OCI-LY7 (cell line): ENCODE results near the gene ORM2. TPM values are rescaled to one million over a fixed set of nuclear protein-coding genes. Genes with fewer than 3 reads are reported as not detected.
A peak's percentile ranks its signal among the peaks of the same experiment; 100 is the strongest.

Source experiments
- BruUV-seq: library from RNA; stranded (reverse); fragments of 400-500 nt; replicated peaks from 2 replicates; lab custom pipeline; 2021; lab: Mats Ljungman, UMichigan
- CTCF ChIA-PET: fragments of 300-600 bp; sonication (Branson Sonifier 250); formaldehyde crosslinking; loops from one replicate; lab custom pipeline; 2022; ENCODE audit warnings: antibody characterized with exemption; ENCODE audit not compliant: unreplicated experiment; lab: Charles Lee
- POLR2A ChIA-PET: fragments of 300-600 bp; sonication (Branson Sonifier 250); formaldehyde crosslinking; loops from one replicate; lab custom pipeline; 2022; ENCODE audit warnings: antibody characterized with exemption; lab: Charles Lee
- DNase-seq: peaks from one replicate; pipeline ENCODE4 v3.0.0-alpha.2; 2015; ENCODE audit warnings: low spot score
- H2AFZ ChIP-seq: fragments of 200-600 bp; sonication (generic), shearing (Covaris generic); 2 replicates; pipeline ENCODE4 v1.6.1; 2014; ENCODE audit warnings: mild to moderate bottlenecking, antibody characterized with exemption, low read length, moderate library complexity
- H3K27ac ChIP-seq: fragments of 200-600 bp; sonication (generic); 2 replicates; pipeline ENCODE4 v1.5.1; 2014; ENCODE audit warnings: mixed run types, low read depth, mild to moderate bottlenecking, moderate library complexity, low read length, inconsistent platforms; ENCODE audit not compliant: poor library complexity, severe bottlenecking
- H3K36me3 ChIP-seq: fragments of 200-600 bp; sonication (generic); 2 replicates; pipeline ENCODE4 v1.6.1; 2014; ENCODE audit warnings: mild to moderate bottlenecking, antibody characterized with exemption, low read length, moderate library complexity, mixed read lengths; ENCODE audit not compliant: insufficient read depth
- H3K4me1 ChIP-seq: fragments of 200-600 bp; sonication (generic); 2 replicates; pipeline ENCODE4 v1.5.1; 2014; ENCODE audit warnings: mild to moderate bottlenecking, low read length; ENCODE audit not compliant: insufficient read depth, poor library complexity, severe bottlenecking
- H3K4me2 ChIP-seq: fragments of 200-600 bp; sonication (generic); 2 replicates; pipeline ENCODE4 v1.6.1; 2014; ENCODE audit warnings: mild to moderate bottlenecking, low read length
- H3K4me3 ChIP-seq: fragments of 200-600 bp; sonication (generic); 2 replicates; pipeline ENCODE4 v1.5.1; 2014; ENCODE audit warnings: mild to moderate bottlenecking, low read depth, low read length; ENCODE audit not compliant: poor library complexity, severe bottlenecking
- H3K79me2 ChIP-seq: fragments of 200-600 bp; sonication (generic); 2 replicates; pipeline ENCODE4 v1.6.1; 2016; ENCODE audit warnings: low read depth, mild to moderate bottlenecking, low read length, moderate library complexity, mixed read lengths; ENCODE audit not compliant: insufficient read depth
- H3K9me2 ChIP-seq: fragments of 200-600 bp; sonication (generic); 2 replicates; pipeline ENCODE4 v1.6.1; 2016; ENCODE audit warnings: mild to moderate bottlenecking, low read length, mixed read lengths; ENCODE audit not compliant: insufficient read depth
- H3K9me3 ChIP-seq: fragments of 200-600 bp; sonication (generic); 2 replicates; pipeline ENCODE4 v1.6.1; 2014; ENCODE audit warnings: mild to moderate bottlenecking, mixed run types, low read length, mixed read lengths
- H4K20me1 ChIP-seq: fragments of 200-600 bp; sonication (generic); 2 replicates; pipeline ENCODE4 v1.6.1; 2014; ENCODE audit warnings: mild to moderate bottlenecking, antibody characterized with exemption, low read length, moderate library complexity, mixed read lengths; ENCODE audit not compliant: insufficient read depth
- EZH2phosphoT487 ChIP-seq: fragments of 200-600 bp; sonication (generic); IDR thresholded peaks from 2 replicates; pipeline ENCODE4 v1.6.1; 2018; ENCODE audit warnings: low read depth, borderline replicate concordance, mild to moderate bottlenecking, mixed run types, antibody characterized with exemption, low read length, moderate library complexity, mixed read lengths
- intact Hi-C: fragments of 100-400 bp; cut with micrococcal nuclease; formaldehyde crosslinking; loops from one replicate; pipeline ENCODE4 v1.10.0; 2022; ENCODE audit not compliant: unreplicated experiment
- total RNA-seq, 2 experiments: library from RNA; depleted of rRNA in 1 of 2; stranded (reverse); fragments of >200 nt in 1 of 2; shearing (Covaris generic) in 1 of 2; gene quantifications; 2 replicates each; pipeline ENCODE4 v1.2.3, GENCODE V29; 2014 to 2022
- TF ChIP-seq, protein P1 (sequence below): fragments of 200-600 bp; sonication (generic); conservative IDR thresholded peaks from 2 replicates; pipeline ENCODE4 v1.5.1; 2014; ENCODE audit warnings: mild to moderate bottlenecking, antibody characterized with exemption, low read length, moderate library complexity, mixed read lengths

ORM2 gene
- total RNA-seq, 2 experiments from 2014 or later, result not detected

- CTCF ChIA-PET, result no interaction called here
- Histone ChIP-seq H3K79me2 (peaks cover 24% of the 10 kb centered on the region; the same call in 1 of the 2 replicates), H3K27ac (peak overlapping the region; percentile 69), H3K4me1 (peaks cover 57% of the 10 kb centered on the region), H3K4me2 (peak overlapping the region; percentile 49; the same call in 1 of the 2 replicates), H3K9me2 (no peaks in the 10 kb centered on the region), H3K4me3 (no peak overlapping the region), H3K9me3 (no peaks in the 10 kb centered on the region), H4K20me1 (no peaks in the 10 kb centered on the region), H2AFZ (no peak overlapping the region), H3K36me3 (peaks cover 93% of the 10 kb centered on the region)
- no peak for DNase-seq
- BruUV-seq, result no TSS peak
- POLR2A ChIA-PET, result interaction anchor here (0.9 to 12.9 kb wide), 5 partner anchors 10 to 35 kb away, joined by 3 to 275 read pairs (median 10); partner anchors contain the start of gene AKNA
- no peak for TF ChIP-seq EZH2phosphoT487
- TF ChIP-seq, protein P1, sequence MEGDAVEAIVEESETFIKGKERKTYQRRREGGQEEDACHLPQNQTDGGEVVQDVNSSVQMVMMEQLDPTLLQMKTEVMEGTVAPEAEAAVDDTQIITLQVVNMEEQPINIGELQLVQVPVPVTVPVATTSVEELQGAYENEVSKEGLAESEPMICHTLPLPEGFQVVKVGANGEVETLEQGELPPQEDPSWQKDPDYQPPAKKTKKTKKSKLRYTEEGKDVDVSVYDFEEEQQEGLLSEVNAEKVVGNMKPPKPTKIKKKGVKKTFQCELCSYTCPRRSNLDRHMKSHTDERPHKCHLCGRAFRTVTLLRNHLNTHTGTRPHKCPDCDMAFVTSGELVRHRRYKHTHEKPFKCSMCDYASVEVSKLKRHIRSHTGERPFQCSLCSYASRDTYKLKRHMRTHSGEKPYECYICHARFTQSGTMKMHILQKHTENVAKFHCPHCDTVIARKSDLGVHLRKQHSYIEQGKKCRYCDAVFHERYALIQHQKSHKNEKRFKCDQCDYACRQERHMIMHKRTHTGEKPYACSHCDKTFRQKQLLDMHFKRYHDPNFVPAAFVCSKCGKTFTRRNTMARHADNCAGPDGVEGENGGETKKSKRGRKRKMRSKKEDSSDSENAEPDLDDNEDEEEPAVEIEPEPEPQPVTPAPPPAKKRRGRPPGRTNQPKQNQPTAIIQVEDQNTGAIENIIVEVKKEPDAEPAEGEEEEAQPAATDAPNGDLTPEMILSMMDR, result no peak
- intact Hi-C loops, result no loop called here
These were observed 33.8 kb downstream of the ORM2 start for GRCh38 chr9:114363424-114363823.

DNA sequence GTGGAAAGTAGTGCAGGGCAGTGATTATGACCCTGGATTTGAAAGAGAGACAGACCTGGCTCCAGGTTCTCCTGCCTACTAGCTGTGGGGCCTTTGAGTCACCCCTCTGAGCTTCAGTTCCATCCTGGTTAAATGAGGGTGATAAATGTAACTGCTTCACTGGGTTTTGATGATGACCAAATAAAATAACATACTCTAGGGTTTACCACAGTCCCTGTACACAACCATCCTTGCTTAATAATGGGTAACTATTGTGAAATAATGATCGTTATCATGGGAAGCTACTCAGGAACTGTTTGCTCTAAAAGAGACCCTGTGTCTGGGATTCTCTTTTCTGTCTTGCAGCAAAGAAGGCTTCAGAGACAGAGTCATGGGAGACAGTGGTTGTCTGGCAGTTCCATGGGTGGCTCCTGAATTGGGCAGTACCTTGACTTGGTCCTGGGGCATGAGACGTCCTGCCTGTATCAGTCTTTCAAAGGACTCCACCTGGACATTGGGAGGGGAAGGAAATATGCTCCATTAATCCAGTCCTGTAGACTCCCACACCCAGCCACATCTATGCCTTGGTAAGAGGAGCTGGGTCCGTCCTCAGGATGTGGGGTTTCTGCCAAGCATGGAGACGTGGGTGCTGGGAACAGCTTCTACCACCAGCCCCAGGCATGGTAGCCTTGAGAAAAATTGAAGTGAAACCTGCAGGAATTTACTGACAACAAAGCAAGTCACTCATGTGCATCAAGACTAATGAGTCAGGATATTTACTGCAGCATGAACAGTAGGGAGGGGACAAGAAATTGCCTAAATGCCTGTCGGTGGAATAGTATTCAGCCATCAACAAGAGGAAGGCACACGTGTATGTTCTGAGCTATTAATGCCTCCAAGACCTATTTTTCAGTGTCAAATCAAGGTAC lies 34.7 kb downstream of the ORM2 start:
- no peaks in the 10 kb centered on the region for H3K9me3 ChIP-seq
- ChIA-PET POLR2A (interaction anchor here (0.9 to 12.9 kb wide), 9 partner anchors 10 to 565 kb away, joined by 3 to 275 read pairs (median 4); partner anchors contain the start of gene AKNA), CTCF (interaction anchor here (1.0 to 1.3 kb wide), 3 partner anchors 24 to 33 kb away, joined by 3 to 4 read pairs (median 3); partner anchors contain the start of gene AKNA)
- H3K4me1 ChIP-seq, result peaks cover 67% of the 10 kb centered on the region
- BruUV-seq, result no TSS peak
- DNase-seq, result peak; percentile 72
- H3K4me3 ChIP-seq, result peak overlapping the region; percentile 9
- peaks cover 33% of the 10 kb centered on the region; the same call in 1 of the 2 replicates for H3K79me2 ChIP-seq
- H2AFZ ChIP-seq, result no peak overlapping the region
- H4K20me1 ChIP-seq, result no peaks in the 10 kb centered on the region
- peaks cover 92% of the 10 kb centered on the region for H3K36me3 ChIP-seq
- H3K9me2 ChIP-seq, result no peaks in the 10 kb centered on the region
- H3K4me2 ChIP-seq, result peak overlapping the region; percentile 49
- peak overlapping the region; percentile 69 for H3K27ac ChIP-seq
- TF ChIP-seq, protein P1, result no peak
- intact Hi-C loops, result loop anchor here (1.0 kb wide), 1 partner anchor 8 kb away; no protein-coding TSS in a partner anchor
